Stimulated activated naive CD8-positive, alpha-beta T cell treated with anti-CD3 and anti-CD28 coated beads, Interleukin-15, amount 100 ng/mL, for 72 hours (primary cell): Measurements from ENCODE around the gene MLIP.
"Not testable (repeated sequence)": the region's sequence is repeated elsewhere in the genome, so short reads cannot be mapped to it uniquely, and the experiment has no call there.

Experiments used
- ATAC-seq: fragments of 150-1000 bp; cut with Tn5 transposase; 2 replicates; pipeline ENCODE4 v1.10.0; 2021; ENCODE audit warnings: mild to moderate bottlenecking, moderate library complexity
- DNase-seq, 2 donors: peaks; one replicate each; pipeline ENCODE4 v3.0.0; 2021 to 2022
- H3K27ac Mint-ChIP-seq, 2 donors: one replicate each; pipeline ENCODE4 v1.8.0; 2022; ENCODE audit warnings: mild to moderate bottlenecking in 2 of 2, mixed read lengths in 2 of 2, moderate library complexity in 2 of 2
- H3K27me3 Mint-ChIP-seq: one replicate; pipeline ENCODE4 v1.8.0; 2022; ENCODE audit warnings: mixed read lengths
- H3K4me1 Mint-ChIP-seq: one replicate; pipeline ENCODE4 v1.8.0; 2022; ENCODE audit warnings: mild to moderate bottlenecking, mixed read lengths
- H3K4me3 Mint-ChIP-seq, 2 donors: one replicate each; pipeline ENCODE4 v1.8.0; 2022; ENCODE audit warnings: mild to moderate bottlenecking in 2 of 2, mixed read lengths in 2 of 2, moderate library complexity in 1 of 2
- H3K9me3 Mint-ChIP-seq, 2 donors: one replicate each; pipeline ENCODE4 v1.8.0; 2022; ENCODE audit warnings: mixed read lengths in 2 of 2

The MLIP gene, protein sequence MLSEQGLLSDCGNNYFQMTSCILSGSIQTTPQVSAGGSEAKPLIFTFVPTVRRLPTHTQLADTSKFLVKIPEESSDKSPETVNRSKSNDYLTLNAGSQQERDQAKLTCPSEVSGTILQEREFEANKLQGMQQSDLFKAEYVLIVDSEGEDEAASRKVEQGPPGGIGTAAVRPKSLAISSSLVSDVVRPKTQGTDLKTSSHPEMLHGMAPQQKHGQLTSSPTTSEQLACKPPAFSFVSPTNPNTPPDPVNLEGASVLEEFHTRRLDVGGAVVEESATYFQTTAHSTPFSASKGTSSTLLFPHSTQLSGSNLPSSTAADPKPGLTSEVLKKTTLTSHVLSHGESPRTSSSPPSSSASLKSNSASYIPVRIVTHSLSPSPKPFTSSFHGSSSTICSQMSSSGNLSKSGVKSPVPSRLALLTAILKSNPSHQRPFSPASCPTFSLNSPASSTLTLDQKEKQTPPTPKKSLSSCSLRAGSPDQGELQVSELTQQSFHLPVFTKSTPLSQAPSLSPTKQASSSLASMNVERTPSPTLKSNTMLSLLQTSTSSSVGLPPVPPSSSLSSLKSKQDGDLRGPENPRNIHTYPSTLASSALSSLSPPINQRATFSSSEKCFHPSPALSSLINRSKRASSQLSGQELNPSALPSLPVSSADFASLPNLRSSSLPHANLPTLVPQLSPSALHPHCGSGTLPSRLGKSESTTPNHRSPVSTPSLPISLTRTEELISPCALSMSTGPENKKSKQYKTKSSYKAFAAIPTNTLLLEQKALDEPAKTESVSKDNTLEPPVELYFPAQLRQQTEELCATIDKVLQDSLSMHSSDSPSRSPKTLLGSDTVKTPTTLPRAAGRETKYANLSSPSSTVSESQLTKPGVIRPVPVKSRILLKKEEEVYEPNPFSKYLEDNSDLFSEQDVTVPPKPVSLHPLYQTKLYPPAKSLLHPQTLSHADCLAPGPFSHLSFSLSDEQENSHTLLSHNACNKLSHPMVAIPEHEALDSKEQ

DNA sequence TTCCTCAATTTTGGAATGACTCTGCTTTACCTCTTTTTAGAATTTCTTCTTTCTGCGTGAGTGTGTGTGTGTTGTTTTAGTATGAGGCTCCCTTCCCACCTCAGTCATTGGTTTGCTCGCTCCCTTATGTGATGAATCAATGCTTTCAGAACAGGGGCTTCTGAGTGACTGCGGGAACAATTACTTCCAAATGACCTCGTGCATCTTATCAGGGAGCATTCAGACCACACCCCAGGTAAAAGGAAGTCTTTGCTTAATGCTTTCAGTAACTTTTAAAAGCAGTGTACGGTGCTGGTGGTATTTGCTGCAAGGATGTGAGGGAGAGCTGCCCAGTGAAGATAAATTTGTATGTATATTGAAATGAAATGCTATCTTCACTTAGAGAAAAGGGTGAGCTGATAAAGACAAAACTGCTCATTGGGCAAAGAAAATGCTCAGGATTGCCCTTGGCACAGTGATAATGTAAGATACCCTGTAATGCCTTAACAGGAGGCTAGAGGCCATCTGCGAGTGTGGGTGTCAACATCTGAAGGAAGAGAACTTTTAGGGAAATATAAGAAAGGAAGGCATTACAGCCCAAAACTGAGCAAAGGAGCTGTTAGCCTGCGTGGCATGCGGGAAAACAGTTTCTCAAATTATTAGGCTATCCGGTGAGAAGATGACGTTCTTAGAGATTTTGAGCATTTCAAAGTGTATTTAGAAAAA lies at the start of gene MLIP:
TSS of gene MLIP (plus strand) at position 103 of the 705 bp plus-strand sequence. CDS start at position 140, 37 bp downstream.
- DNase-seq (no peak), ATAC-seq (no peak)
- Mint-ChIP-seq H3K27ac (no peak within 1 kb of the TSS), H3K4me1 (no peaks in the 10 kb centered on the region), H3K27me3 (no peaks in the 10 kb centered on the region), H3K4me3 (no peak within 1 kb of the TSS), H3K9me3 (peaks cover 13 to 14% of the 10 kb centered on the region in 2 donors)

DNA sequence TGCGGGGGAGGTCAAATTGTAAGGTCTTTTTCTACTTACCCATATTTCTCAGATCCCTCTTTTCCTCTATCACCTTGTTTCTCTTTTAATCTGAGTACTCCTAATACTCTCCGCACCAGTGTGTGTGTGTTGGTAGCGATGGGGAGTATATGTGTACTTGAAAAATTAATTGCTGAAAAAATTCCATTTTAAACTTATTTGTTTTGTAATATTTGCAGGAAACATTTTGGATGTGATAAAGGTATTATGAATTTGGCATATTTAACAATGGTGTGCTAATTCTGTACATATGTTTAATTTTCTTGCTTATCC lies 48.1 kb upstream of the MLIP start:
- Mint-ChIP-seq H3K4me1 (no peaks in the 10 kb centered on the region), H3K27ac (no peak overlapping the region), H3K27me3 (no peaks in the 10 kb centered on the region), H3K4me3 (no peak overlapping the region), H3K9me3 (no peaks in the 10 kb centered on the region)
- ATAC-seq (no peak), DNase-seq (no peak)

DNA sequence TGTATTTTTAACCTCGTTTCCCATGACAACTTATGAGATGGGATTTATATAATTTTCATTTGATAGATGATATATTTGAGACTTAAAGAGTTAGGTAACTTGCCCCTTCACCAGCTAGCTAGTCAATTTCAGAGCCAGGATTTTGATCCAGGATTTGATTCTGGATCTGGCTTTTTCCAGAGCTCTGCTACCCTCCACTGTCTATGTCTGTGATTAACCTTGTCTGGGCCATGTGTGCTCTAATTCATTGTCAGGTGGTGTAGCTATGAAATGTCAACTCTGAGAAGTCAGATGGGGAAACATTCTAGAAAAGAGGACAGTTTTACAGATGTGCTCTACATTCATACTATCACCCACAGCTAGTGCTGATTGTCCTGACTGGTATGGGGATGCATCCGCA lies 42.5 kb upstream of the MLIP start:
- no peak for ATAC-seq
- no peak overlapping the region for H3K27ac Mint-ChIP-seq
- DNase-seq, result no peak
- no peaks in the 10 kb centered on the region for H3K27me3 Mint-ChIP-seq
- H3K9me3 Mint-ChIP-seq, result no peaks in the 10 kb centered on the region
- no peaks in the 10 kb centered on the region for H3K4me1 Mint-ChIP-seq
- H3K4me3 Mint-ChIP-seq, result no peak overlapping the region

DNA sequence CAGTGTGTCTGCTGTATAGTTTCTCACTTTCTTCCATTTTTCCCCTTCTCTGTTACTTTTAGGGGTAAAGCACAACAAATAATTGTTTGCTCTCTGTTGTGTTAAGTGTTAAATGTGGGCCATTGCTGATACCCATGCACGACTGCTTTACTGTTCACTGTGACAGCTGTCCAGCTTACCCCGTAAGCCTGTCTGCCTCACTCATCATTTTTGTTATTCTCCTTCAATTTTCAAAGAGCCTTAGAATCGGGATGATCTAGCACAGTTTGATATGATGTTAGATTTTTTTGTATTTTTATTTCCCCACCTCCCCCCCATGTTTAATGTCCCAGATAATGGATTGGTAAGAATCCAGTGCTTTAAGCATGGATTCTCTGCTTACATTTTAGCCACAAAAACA lies 41.2 kb upstream of the MLIP start:
- H3K4me1 Mint-ChIP-seq, result no peaks in the 10 kb centered on the region
- no peak overlapping the region for H3K4me3 Mint-ChIP-seq
- H3K27ac Mint-ChIP-seq, result no peak overlapping the region
- no peaks in the 10 kb centered on the region for H3K9me3 Mint-ChIP-seq
- ATAC-seq (no peak), DNase-seq (no peak)
- H3K27me3 Mint-ChIP-seq, result no peaks in the 10 kb centered on the region

DNA sequence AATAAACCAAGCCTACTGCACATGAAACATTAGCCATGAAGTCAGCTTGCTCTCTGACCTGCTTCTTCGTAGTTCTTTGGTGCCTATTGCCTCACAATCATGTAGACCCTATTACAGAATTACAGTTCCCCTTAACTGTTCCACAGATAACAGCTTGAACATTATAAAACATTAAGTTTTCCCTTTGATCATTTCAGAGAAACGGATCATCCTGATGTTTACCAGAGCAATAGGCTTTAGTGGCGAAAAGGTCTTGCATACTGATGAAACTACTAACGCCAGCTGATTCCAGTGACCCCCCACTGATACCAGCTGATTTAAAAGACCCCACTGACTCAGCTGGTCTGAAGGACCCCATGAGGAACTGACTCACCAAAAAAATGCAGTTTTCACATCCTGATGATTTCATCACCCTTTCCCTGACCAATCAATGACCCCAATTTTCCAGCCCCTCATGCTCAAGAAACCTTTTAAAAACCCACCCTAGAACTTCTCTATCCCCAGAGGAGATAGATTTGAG lies 39.4 kb upstream of the MLIP start:
- no peaks in the 10 kb centered on the region for H3K9me3 Mint-ChIP-seq
- H3K27ac Mint-ChIP-seq, result no peak overlapping the region
- DNase-seq (no peak), ATAC-seq (no peak)
- H3K4me3 Mint-ChIP-seq, result no peak overlapping the region
- no peaks in the 10 kb centered on the region for H3K27me3 Mint-ChIP-seq
- H3K4me1 Mint-ChIP-seq, result no peaks in the 10 kb centered on the region

DNA sequence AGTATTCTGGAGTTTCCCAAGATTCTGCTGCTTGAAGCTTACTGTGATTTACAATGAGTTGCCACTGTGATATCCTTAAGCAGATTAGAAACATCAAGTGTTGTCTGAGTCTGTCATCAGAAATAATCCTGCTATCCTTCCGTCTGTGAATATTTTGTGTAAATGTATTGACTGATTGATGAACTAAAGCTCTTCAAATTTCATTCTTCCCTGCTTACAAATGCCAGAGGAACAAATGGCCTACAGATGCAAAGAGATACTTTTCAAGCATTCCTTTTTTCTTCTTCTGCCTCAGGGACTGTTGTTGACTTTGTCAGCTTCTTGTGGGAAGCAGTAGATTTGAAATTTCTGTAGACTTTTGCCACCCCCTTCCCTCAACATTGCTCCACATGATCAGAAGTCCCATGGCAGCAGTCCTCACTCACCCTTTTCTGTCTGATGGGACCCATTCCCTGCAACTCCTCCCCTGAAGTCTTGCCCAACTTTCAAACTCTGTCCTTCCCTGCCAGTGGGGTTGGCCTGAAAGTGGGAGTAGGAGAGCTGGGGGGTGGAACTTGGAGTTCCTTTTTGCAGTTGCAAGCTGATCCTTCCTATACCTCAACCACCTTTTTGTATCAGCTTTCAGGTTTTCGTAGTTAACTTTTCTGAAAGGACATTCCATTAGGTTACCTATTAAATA lies 38.5 kb upstream of the MLIP start:
- H3K4me1 Mint-ChIP-seq, result no peaks in the 10 kb centered on the region
- H3K4me3 Mint-ChIP-seq, result no peak overlapping the region
- DNase-seq, result no peak
- H3K9me3 Mint-ChIP-seq, result no peaks in the 10 kb centered on the region
- ATAC-seq, result no peak
- no peak overlapping the region for H3K27ac Mint-ChIP-seq
- H3K27me3 Mint-ChIP-seq, result no peaks in the 10 kb centered on the region

DNA sequence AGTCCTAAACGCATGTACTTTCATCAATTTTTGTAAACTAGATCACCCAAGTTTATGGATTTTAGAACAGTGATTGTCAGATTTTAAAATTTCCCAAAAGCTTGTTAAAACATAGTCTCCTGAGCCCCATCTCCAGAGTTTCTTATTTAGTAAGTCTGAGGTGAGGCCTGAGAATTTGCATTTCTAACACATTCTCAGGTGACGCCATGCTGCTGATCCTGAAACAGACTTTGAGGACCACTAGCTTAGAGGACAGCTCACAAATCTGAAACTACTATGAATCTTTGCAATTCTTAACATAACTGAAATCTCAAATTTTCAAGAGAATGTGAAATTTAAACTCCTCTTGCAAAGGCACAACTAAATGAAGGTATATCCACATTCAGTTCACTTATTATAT lies 37.8 kb upstream of the MLIP start:
- no peak overlapping the region for H3K27ac Mint-ChIP-seq
- no peaks in the 10 kb centered on the region for H3K4me1 Mint-ChIP-seq
- H3K4me3 Mint-ChIP-seq, result no peak overlapping the region
- H3K27me3 Mint-ChIP-seq, result no peaks in the 10 kb centered on the region
- DNase-seq (no peak), ATAC-seq (no peak)
- H3K9me3 Mint-ChIP-seq, result no peaks in the 10 kb centered on the region

DNA sequence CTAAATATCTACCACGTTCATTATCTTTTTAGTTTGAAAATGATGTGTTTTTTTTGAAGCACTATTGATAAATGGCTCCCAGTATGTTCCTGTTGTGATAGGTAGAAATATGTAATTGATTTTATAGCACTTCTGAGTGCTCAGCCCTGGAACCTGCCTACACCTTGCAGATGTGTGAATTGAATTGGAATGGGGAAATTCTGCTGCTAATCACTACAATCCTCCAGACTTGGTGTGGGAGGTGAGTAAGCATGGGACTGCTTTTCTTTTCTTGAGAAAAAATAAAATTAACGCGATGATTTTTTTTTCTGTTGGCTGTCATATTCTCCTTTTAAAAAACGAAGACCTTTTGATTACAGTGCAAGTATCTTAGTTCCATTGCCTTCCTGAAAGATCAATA lies 37.1 kb upstream of the MLIP start:
- Mint-ChIP-seq H3K4me1 (no peaks in the 10 kb centered on the region), H3K27me3 (no peaks in the 10 kb centered on the region), H3K27ac (no peak overlapping the region), H3K9me3 (no peaks in the 10 kb centered on the region), H3K4me3 (no peak overlapping the region)
- ATAC-seq (no peak), DNase-seq (no peak)

DNA sequence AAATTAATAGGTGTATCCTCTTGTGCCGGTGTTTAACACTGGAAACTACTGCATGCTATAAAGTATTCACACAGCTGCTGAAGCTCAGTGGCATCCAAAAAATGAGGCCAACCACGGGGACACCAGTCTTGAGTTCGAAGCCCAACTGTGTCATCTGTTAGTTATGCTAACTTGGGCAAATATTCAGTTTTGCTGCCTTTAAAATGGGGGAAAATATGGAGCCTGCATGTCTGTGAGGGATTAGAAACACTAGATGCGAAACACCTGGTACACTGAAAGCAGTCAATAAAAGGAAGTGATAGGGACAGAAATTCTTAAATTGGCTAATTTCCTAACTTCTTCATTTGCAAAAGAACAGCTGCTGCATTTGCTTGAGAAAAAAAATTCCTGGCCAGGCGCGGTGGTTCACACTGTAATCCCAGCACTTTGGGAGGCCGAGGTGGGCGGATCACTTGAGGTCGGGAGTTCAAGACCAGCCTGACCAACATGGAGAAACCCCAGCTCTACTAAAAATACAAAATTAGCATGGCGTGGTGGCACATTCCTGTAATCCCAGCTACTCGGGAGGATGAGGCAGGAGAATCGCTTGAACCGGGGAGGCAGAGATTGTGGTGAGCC lies 36.6 kb upstream of the MLIP start:
- Mint-ChIP-seq H3K27me3 (no peaks in the 10 kb centered on the region), H3K9me3 (no peaks in the 10 kb centered on the region), H3K4me3 (no peak overlapping the region), H3K4me1 (no peaks in the 10 kb centered on the region), H3K27ac (no peak overlapping the region)
- DNase-seq (no peak), ATAC-seq (no peak)

DNA sequence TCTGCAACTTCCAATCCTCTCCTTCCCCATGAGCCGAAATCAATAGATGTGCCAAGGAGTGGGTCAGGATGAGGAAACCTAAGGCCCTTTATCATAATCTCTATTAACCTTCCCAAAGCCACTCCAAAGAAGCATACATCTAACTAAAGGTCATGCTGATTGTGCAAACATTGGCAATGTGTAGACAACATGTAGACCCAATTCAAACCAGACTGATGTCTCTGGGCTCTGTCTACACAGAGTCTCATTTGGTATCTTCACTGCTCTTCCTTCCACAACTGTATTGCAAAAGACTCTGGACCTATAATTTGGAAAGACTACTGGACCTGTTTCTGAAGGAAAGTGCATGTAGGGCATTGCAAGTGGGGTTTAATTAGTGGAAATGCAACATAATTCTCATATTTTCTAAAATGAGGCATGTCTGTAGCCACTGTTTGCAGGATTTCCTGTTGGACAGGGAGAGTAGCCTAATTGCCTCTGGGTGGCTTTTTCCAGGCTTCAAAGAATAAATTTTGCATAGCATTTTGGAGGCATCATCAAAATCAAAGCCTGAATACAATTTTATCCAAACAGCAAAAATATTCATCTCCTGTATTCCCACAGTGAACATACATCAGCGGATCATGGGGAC lies 35.0 kb upstream of the MLIP start:
- no peak overlapping the region for H3K4me3 Mint-ChIP-seq
- no peaks in the 10 kb centered on the region for H3K9me3 Mint-ChIP-seq
- no peaks in the 10 kb centered on the region for H3K27me3 Mint-ChIP-seq
- H3K4me1 Mint-ChIP-seq, result no peaks in the 10 kb centered on the region
- DNase-seq (no peak), ATAC-seq (no peak)
- no peak overlapping the region for H3K27ac Mint-ChIP-seq

DNA sequence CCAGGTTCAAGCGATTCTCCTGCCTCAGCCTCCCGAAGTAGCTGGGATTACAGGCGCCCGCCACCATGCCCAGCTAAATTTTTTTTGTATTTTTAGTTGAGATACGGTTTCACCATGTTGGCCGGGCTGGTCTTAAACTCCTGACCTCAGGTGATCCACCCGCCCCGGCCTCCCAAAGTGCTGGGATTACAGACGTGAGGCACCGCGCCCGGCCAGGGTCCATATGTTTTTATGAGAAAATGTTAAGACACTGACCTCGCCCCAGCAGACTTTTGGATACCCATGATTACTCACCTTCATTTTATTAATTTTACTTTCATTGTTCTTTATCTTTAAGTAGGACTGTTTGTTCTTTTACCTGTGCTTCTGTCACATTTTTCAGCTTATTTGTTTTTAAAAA lies 29.7 kb upstream of the MLIP start:
- H3K4me1 Mint-ChIP-seq, DNase-seq: not testable (repeated sequence)

DNA sequence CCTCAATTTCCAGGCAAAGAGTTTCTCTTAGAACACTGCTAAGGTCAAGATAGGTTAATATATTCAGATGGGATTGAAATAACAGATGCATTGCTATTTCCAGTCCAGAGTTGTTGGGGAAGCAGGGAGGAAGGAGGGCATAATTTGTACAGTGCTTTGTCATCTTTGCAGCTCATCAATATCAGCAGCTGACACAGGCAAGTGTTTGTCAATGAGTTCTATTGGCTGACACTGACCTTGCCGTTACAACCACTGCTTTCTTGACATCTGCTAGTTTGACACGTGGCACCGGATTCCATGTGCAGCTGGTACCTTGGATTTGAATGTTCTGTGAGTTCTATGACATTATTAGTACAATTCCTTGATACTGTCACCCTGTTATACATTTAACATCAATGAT lies 28.0 kb upstream of the MLIP start:
- H3K9me3 Mint-ChIP-seq, result no peaks in the 10 kb centered on the region

More for the DNA sequence above, 29.7 kb upstream of the MLIP start:
- H3K27ac Mint-ChIP-seq, H3K27me3 Mint-ChIP-seq, H3K4me3 Mint-ChIP-seq, H3K9me3 Mint-ChIP-seq, ATAC-seq: not testable (repeated sequence)

DNA sequence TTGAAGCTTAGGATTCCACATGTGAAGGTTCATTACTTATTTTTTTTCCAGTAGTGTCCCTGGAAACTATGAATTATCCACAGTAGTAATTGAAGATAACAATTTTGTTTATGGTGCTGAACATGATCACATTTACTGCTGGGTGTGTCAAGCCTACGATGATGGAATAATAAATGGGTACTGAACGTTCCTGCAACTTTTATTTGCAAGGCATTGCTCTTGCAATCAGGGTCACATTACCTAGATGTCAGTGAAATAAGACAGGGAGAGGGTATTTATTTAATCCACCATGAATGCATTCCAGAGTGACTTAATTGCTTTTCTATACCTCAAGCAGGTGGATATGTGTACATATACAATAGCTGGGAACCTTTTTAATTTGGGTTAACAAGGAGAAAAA lies 27.0 kb upstream of the MLIP start:
- H3K4me1 Mint-ChIP-seq, result no peaks in the 10 kb centered on the region
- H3K27me3 Mint-ChIP-seq, result no peaks in the 10 kb centered on the region
- no peak overlapping the region for H3K27ac Mint-ChIP-seq
- no peak overlapping the region for H3K4me3 Mint-ChIP-seq
- H3K9me3 Mint-ChIP-seq, result no peaks in the 10 kb centered on the region
- no peak for DNase-seq
- no peak for ATAC-seq

More for the DNA sequence above, 28.0 kb upstream of the MLIP start:
- no peaks in the 10 kb centered on the region for H3K4me1 Mint-ChIP-seq
- no peak overlapping the region for H3K27ac Mint-ChIP-seq
- no peak overlapping the region for H3K4me3 Mint-ChIP-seq
- H3K27me3 Mint-ChIP-seq, result no peaks in the 10 kb centered on the region
- ATAC-seq (no peak), DNase-seq (no peak)

DNA sequence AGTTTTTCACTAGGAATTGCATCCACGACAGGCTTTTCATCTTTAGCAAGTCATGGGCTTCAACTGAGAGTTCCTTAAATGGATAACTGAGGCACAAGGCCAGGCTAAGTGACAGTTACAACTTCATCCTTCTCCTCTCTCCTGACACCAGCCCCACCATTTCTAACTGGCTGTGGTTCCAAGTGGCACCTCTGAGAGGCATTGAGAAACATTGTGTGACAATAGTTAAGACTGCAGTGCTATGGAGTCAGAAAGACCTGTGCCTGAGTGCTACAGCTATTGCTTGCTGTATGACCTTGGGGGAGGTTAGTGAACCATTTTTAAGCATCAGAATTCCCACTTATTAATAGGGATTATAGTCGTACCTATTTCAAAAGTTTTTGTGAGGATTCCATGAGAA lies 26.2 kb upstream of the MLIP start:
- no peak for ATAC-seq
- no peak overlapping the region for H3K27ac Mint-ChIP-seq
- H3K9me3 Mint-ChIP-seq, result no peaks in the 10 kb centered on the region
- H3K27me3 Mint-ChIP-seq, result no peaks in the 10 kb centered on the region
- DNase-seq, result no peak
- H3K4me1 Mint-ChIP-seq, result no peaks in the 10 kb centered on the region
- H3K4me3 Mint-ChIP-seq, result no peak overlapping the region
